ENCODE measurements around the gene INTS7.

- TF ChIP-seq CTCF (conservative IDR thresholded peaks at IDR 0.05; ENCODE audit: low read length) (no peak), EZH2phosphoT487 (IDR thresholded peaks at IDR 0.05; ENCODE audit: borderline replicate concordance) (no peak)
These were observed 70.1 kb downstream of the INTS7 start for GRCh38 chr1:211965108-211965805.
